Measurements from ENCODE around the gene NOP56.

GRCh38 chr20:2663887-2664719 lies 11.7 kb downstream of the NOP56 start, which contains the start of gene IDH3B:
- no peak for TF ChIP-seq EZH2phosphoT487 (IDR thresholded peaks at IDR 0.05)
- no peak for TF ChIP-seq CTCF (IDR thresholded peaks at IDR 0.05)
